Peyer's patch (tissue), 4 donors: ENCODE measurements around the gene ABLIM2.

Experiments used
- CTCF ChIP-seq, 6 experiments: fragments of 450-650 bp in 4 of 6; fragments of 200-600 bp in 2 of 6; sonication (generic) in 1 of 6; IDR thresholded peaks; one replicate each; pipeline ENCODE4 v1.5.1; 2017 to 2019; ENCODE audit warnings: antibody characterized with exemption in 6 of 6, mild to moderate bottlenecking in 3 of 6, moderate library complexity in 1 of 6
- POLR2A ChIP-seq, 2 donors: fragments of 450-650 bp; IDR thresholded peaks; one replicate each; pipeline ENCODE4 v1.5.1; 2017; ENCODE audit warnings: antibody characterized with exemption in 2 of 2, mild to moderate bottlenecking in 2 of 2, moderate library complexity in 2 of 2

DNA sequence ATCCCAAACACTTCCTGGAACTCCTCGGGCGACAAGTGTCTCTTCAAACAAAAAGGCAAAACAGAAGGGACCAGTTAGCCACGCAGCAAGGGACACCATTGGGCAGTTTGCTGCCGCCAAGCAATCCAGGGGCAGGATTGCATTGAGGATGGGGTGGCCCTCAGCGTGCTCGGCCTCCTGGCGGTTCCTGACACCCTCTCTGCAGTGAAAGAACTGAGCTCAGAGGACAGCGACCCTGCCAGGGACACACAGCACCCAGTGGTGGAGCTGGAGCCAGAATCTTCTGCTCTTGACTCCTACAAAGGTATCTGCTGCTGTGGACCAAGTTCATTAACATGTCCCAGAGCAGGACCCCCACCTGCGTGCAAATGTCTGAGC is 191.6 kb downstream of the ABLIM2 start:
- TF ChIP-seq CTCF (IDR thresholded peaks at IDR 0.05) (no peak), POLR2A (IDR thresholded peaks at IDR 0.05) (no peak)
